ENCODE results near the gene UBA7. TPM values are rescaled to one million over a fixed set of nuclear protein-coding genes. Genes with fewer than 3 reads are reported as not detected.
A peak's percentile ranks its signal among the peaks of the same experiment; 100 is the strongest.

UBA7 gene
- total and polyA plus RNA-seq, 2 of the 13 experiments (the other 11 are each of a cell fraction or from before 2014, with no cell fraction given), result 9.5 to 16.5 TPM

- TF ChIP-seq SMAD3 (CRISPR knock-in tag; IDR thresholded peaks at IDR 0.05), result peak; percentile 63; the same call in 1 of the 2 replicates
- TF ChIP-seq ZMYM4 (CRISPR knock-in tag; IDR thresholded peaks at IDR 0.05), result peak; percentile 51; the same call in 1 of the 2 replicates
- TF ChIP-seq TERF1 (CRISPR knock-in tag; IDR thresholded peaks at IDR 0.05), result no peak
- peak; percentile 64; the same call in 1 of the 2 replicates for TF ChIP-seq ZSCAN9 (CRISPR knock-in tag; IDR thresholded peaks at IDR 0.05; ENCODE audit: borderline replicate concordance)
- peak; percentile 69; the same call in 1 of the 2 replicates for TF ChIP-seq ZNF572 (CRISPR knock-in tag; IDR thresholded peaks at IDR 0.05)
- TF ChIP-seq ZBTB34 (CRISPR knock-in tag; IDR thresholded peaks at IDR 0.05), result no peak
- peak; percentile 17; the same call in 1 of the 2 replicates for TF ChIP-seq ATF3 (CRISPR knock-in tag; IDR thresholded peaks at IDR 0.05)
- peak; percentile 53; the same call in 1 of the 2 replicates for TF ChIP-seq ZNF280B (CRISPR knock-in tag; IDR thresholded peaks at IDR 0.05; ENCODE audit: borderline replicate concordance)
- TF ChIP-seq FOXK1 (CRISPR knock-in tag; IDR thresholded peaks at IDR 0.05; ENCODE audit: borderline replicate concordance, low read depth), result no peak
- no peak for TF ChIP-seq SOX13 (IDR thresholded peaks at IDR 0.05)
- TF ChIP-seq SOX13 (CRISPR knock-in tag; conservative IDR thresholded peaks at IDR 0.05 in 1 of 2, IDR thresholded peaks at IDR 0.05 in 1 of 2), result peak in 1 of 2 experiments; percentile 19; a peak in 1 of 4 replicates
- TF ChIP-seq SSRP1 (CRISPR knock-in tag; IDR thresholded peaks at IDR 0.05), result no peak
- peak; percentile 24; the same call in 1 of the 2 replicates for TF ChIP-seq MYPOP (CRISPR knock-in tag; IDR thresholded peaks at IDR 0.05)
- TF ChIP-seq SOX6 (IDR thresholded peaks at IDR 0.05), result no peak
- peak; percentile 54 for TF ChIP-seq SOX6 (CRISPR knock-in tag; IDR thresholded peaks at IDR 0.05)
- peak; percentile 57 for TF ChIP-seq PHF8 (CRISPR knock-in tag; IDR thresholded peaks at IDR 0.05)
- TF ChIP-seq RXRB (CRISPR knock-in tag; IDR thresholded peaks at IDR 0.05; ENCODE audit: borderline replicate concordance), result peak; percentile 29; the same call in 1 of the 2 replicates
- TF ChIP-seq ZNF546 (CRISPR knock-in tag; conservative IDR thresholded peaks at IDR 0.05), result 0 out of 2 replicates have a peak, but pooled peaks have one; percentile 44
These were observed 10.9 kb downstream of the UBA7 start, which contains the start of gene INKA1 (continued) for GRCh38 chr3:49802719-49803464.

Data from HepG2 (cell line).